ENCODE data around the gene LOC128125822.

The LOC128125822 gene

GRCh38 chr6:63576147-63576772 lies 4.0 kb downstream of the LOC128125822 start:
- H3K27me3 ChIP-seq (ENCODE audit: insufficient read depth, low read length) = no peaks in the 10 kb centered on the region
- intact Hi-C loops (cut with micrococcal nuclease) = loop anchor here (5.0 kb wide), 1 partner anchor 186 kb away; no protein-coding TSS in a partner anchor
- peaks cover 1 to 25% of the 10 kb centered on the region in 2 experiments for H3K4me1 ChIP-seq (ENCODE audit: control insufficient read depth in 1 of 2, insufficient read depth in 2 of 2, low read length in 2 of 2)
- peaks cover 89% of the 10 kb centered on the region for H3K79me2 ChIP-seq (ENCODE audit: insufficient read depth, low read length)
- BruUV-seq (replicated peaks) = no TSS peak
- RAD21 ChIA-PET (ENCODE audit: low non-redundant PET in 1 of 2, low total read pairs in 2 of 2, uncharacterized antibody in 2 of 2, unreplicated experiment in 2 of 2) = no interaction called here
- ATAC-seq (no peak), DNase-seq (ENCODE audit: low read depth, low spot score) (no peak)
- no peak for TF ChIP-seq POLR2A (IDR thresholded peaks at IDR 0.05; ENCODE audit: borderline replicate concordance, extremely low read depth, insufficient read depth, insufficient read length)
- no peak for TF ChIP-seq YY1 (IDR thresholded peaks at IDR 0.05; ENCODE audit: extremely low read depth, insufficient replicate concordance, low read depth, low read length)
- TF ChIP-seq JUND (IDR thresholded peaks at IDR 0.05) = no peak
- H3K36me3 ChIP-seq (ENCODE audit: control insufficient read depth in 1 of 2, insufficient read depth in 2 of 2, low read length in 2 of 2) = peaks cover 48 to 49% of the 10 kb centered on the region in 2 experiments
- peaks cover 59% of the 10 kb centered on the region for H4K20me1 ChIP-seq (ENCODE audit: insufficient read depth)
- no peak overlapping the region for H2AFZ ChIP-seq (ENCODE audit: low read depth, low read length, poor library complexity, severe bottlenecking)
- no peak overlapping the region for H3K4me3 ChIP-seq (replicated peaks in 1 of 2; ENCODE audit: low read depth in 1 of 2, low read length in 2 of 2)
- H3K9me3 ChIP-seq (ENCODE audit: control insufficient read depth in 1 of 2, insufficient read depth in 1 of 2, low read depth in 1 of 2, low read length in 2 of 2) = no peaks in the 10 kb centered on the region
- CTCF ChIA-PET = no interaction called here
- H3K4me2 ChIP-seq (ENCODE audit: low read length) = no peak overlapping the region
- H3K27ac ChIP-seq (ENCODE audit: low read depth, low read length) = no peak overlapping the region
- no peaks in the 10 kb centered on the region for H3K9me2 ChIP-seq (ENCODE audit: insufficient read depth)
- no peak overlapping the region for H3K9ac ChIP-seq (ENCODE audit: low read length)
- POLR2A ChIA-PET = no interaction called here

- ATAC-seq = no peak
- Histone ChIP-seq H3K9me2 (ENCODE audit: insufficient read depth) (no peaks in the 10 kb centered on the region), H3K36me3 (ENCODE audit: control insufficient read depth in 1 of 2, insufficient read depth in 2 of 2, low read length in 2 of 2) (peaks cover 54 to 58% of the 10 kb centered on the region in 2 experiments), H3K4me1 (ENCODE audit: control insufficient read depth in 1 of 2, insufficient read depth in 2 of 2, low read length in 2 of 2) (peaks cover 0 to 16% of the 10 kb centered on the region in 2 experiments; a peak in 2 of 4 replicates), H3K9me3 (ENCODE audit: control insufficient read depth in 1 of 2, insufficient read depth in 1 of 2, low read depth in 1 of 2, low read length in 2 of 2) (no peaks in the 10 kb centered on the region), H3K9ac (ENCODE audit: low read length) (no peak overlapping the region), H3K79me2 (ENCODE audit: insufficient read depth, low read length) (peaks cover 98% of the 10 kb centered on the region), H3K27me3 (ENCODE audit: insufficient read depth, low read length) (no peaks in the 10 kb centered on the region), H3K27ac (ENCODE audit: low read depth, low read length) (no peak overlapping the region), H2AFZ (ENCODE audit: low read depth, low read length, poor library complexity, severe bottlenecking) (no peak overlapping the region), H3K4me2 (ENCODE audit: low read length) (no peak overlapping the region), H4K20me1 (ENCODE audit: insufficient read depth) (peaks cover 59% of the 10 kb centered on the region), H3K4me3 (replicated peaks in 1 of 2; ENCODE audit: low read depth in 1 of 2, low read length in 2 of 2) (no peak overlapping the region)
- intact Hi-C loops (cut with micrococcal nuclease) = loop anchor here (5.0 kb wide), 1 partner anchor 185 kb away; no protein-coding TSS in a partner anchor
- ChIA-PET POLR2A (no interaction called here), RAD21 (ENCODE audit: low non-redundant PET in 1 of 2, low total read pairs in 2 of 2, uncharacterized antibody in 2 of 2, unreplicated experiment in 2 of 2) (no interaction called here), CTCF (interaction anchor here (0.6 kb wide), 1 partner anchor 224 kb away, joined by 3 read pairs; no protein-coding TSS in a partner anchor)
- DNase-seq (ENCODE audit: low read depth, low spot score) = no peak
- no TSS peak for BruUV-seq (replicated peaks)
- no peak for TF ChIP-seq EZH2phosphoT487 (IDR thresholded peaks at IDR 0.05; ENCODE audit: borderline replicate concordance)
- no peak for TF ChIP-seq CBX3 (IDR thresholded peaks at IDR 0.05; ENCODE audit: low read depth)
- TF ChIP-seq REST (IDR thresholded peaks at IDR 0.05; ENCODE audit: low read depth) = no peak
- no peak for TF ChIP-seq RAD21 (IDR thresholded peaks at IDR 0.05; ENCODE audit: low read depth)
- TF ChIP-seq ELF1 (IDR thresholded peaks at IDR 0.05; ENCODE audit: borderline replicate concordance, low read depth) = no peak
- TF ChIP-seq CTCF (IDR thresholded peaks at IDR 0.05 in 2 of 3, conservative IDR thresholded peaks at IDR 0.05 in 1 of 3; ENCODE audit: borderline replicate concordance in 1 of 3, insufficient read depth in 1 of 3, low read depth in 2 of 3, low read length in 2 of 3) = no peak
- TF ChIP-seq ATF3 (IDR thresholded peaks at IDR 0.05) = no peak
- TF ChIP-seq MAX (IDR thresholded peaks at IDR 0.05) = no peak
- no peak for TF ChIP-seq EGR1 (IDR thresholded peaks at IDR 0.05; ENCODE audit: low read depth)
- TF ChIP-seq ZFX (IDR thresholded peaks at IDR 0.05) = no peak
- no peak for TF ChIP-seq JUND (IDR thresholded peaks at IDR 0.05)
- TF ChIP-seq EZH2 (IDR thresholded peaks at IDR 0.05) = no peak
Observed at GRCh38 chr6:63576985-63577712, 4.9 kb downstream of the LOC128125822 start.

Data from HCT116 (cell line).